ENCODE results near the gene ZDHHC12.

GRCh38 chr9:128715436-128715750 is 8.5 kb downstream of the ZDHHC12 start:
- TF ChIP-seq, protein P1, sequence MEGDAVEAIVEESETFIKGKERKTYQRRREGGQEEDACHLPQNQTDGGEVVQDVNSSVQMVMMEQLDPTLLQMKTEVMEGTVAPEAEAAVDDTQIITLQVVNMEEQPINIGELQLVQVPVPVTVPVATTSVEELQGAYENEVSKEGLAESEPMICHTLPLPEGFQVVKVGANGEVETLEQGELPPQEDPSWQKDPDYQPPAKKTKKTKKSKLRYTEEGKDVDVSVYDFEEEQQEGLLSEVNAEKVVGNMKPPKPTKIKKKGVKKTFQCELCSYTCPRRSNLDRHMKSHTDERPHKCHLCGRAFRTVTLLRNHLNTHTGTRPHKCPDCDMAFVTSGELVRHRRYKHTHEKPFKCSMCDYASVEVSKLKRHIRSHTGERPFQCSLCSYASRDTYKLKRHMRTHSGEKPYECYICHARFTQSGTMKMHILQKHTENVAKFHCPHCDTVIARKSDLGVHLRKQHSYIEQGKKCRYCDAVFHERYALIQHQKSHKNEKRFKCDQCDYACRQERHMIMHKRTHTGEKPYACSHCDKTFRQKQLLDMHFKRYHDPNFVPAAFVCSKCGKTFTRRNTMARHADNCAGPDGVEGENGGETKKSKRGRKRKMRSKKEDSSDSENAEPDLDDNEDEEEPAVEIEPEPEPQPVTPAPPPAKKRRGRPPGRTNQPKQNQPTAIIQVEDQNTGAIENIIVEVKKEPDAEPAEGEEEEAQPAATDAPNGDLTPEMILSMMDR (IDR thresholded peaks at IDR 0.05) = no peak
- no peak for TF ChIP-seq POLR2A (IDR thresholded peaks at IDR 0.05)

Measured in esophagus squamous epithelium (tissue), 4 donors.